HepG2 (cell line): Measurements from ENCODE around the gene BLOC1S1. TPM values are rescaled to one million over a fixed set of nuclear protein-coding genes. Genes with fewer than 3 reads are reported as not detected.

Source experiments
- CREB3 ChIP-seq: sonication (generic); formaldehyde crosslinking; IDR thresholded peaks from 2 replicates; pipeline ENCODE4 v1.5.0; 2020; ENCODE audit warnings: missing genetic modification reagents
- ELF1 ChIP-seq: sonication (generic); formaldehyde crosslinking; IDR thresholded peaks from 2 replicates; pipeline ENCODE4 v1.4.0; 2020; ENCODE audit warnings: missing genetic modification reagents
- GMEB1 ChIP-seq: sonication (generic); formaldehyde crosslinking; IDR thresholded peaks from 2 replicates; pipeline ENCODE4 v1.5.1; 2020; ENCODE audit warnings: missing genetic modification reagents, mild to moderate bottlenecking, borderline replicate concordance
- KLF15 ChIP-seq: sonication (generic); formaldehyde crosslinking; IDR thresholded peaks from 2 replicates; pipeline ENCODE4 v1.8.1; 2023; ENCODE audit warnings: borderline replicate concordance, mild to moderate bottlenecking, inconsistent platforms, missing genetic modification reagents, mixed read lengths
- MED1 ChIP-seq: sonication (generic); formaldehyde crosslinking; IDR thresholded peaks from 2 replicates; pipeline ENCODE4 v1.4.0; 2020; ENCODE audit warnings: missing genetic modification reagents
- MEF2D ChIP-seq: sonication (generic); formaldehyde crosslinking; IDR thresholded peaks from 2 replicates; pipeline ENCODE4 v1.5.1; 2020; ENCODE audit warnings: mild to moderate bottlenecking, missing genetic modification reagents
- MEIS1 ChIP-seq: sonication (generic); formaldehyde crosslinking; IDR thresholded peaks from 2 replicates; pipeline ENCODE4 v1.9.0; 2021; ENCODE audit warnings: mild to moderate bottlenecking, missing genetic modification reagents, moderate library complexity, borderline replicate concordance
- NFKBIZ ChIP-seq: IDR thresholded peaks from 2 replicates; pipeline ENCODE4 v1.6.1; 2018; ENCODE audit warnings: missing genetic modification reagents, missing compliant biosample characterization
- NFYC ChIP-seq: IDR thresholded peaks from 2 replicates; pipeline ENCODE4 v1.6.1; 2016; ENCODE audit warnings: missing genetic modification reagents, missing compliant biosample characterization
- NPAS2 ChIP-seq: sonication (generic); formaldehyde crosslinking; IDR thresholded peaks from 2 replicates; pipeline ENCODE4 v1.8.0; 2022; ENCODE audit warnings: mild to moderate bottlenecking, missing genetic modification reagents, borderline replicate concordance
- PHB2 ChIP-seq: fragments of 450-650 bp; IDR thresholded peaks from 2 replicates; pipeline ENCODE4 v1.6.1; 2018; ENCODE audit not compliant: partially characterized antibody
- SRF ChIP-seq: IDR thresholded peaks from 2 replicates; pipeline ENCODE4 v1.6.1; 2011; ENCODE audit warnings: mild to moderate bottlenecking, low read depth, low read length, moderate library complexity
- ZFP1 ChIP-seq: IDR thresholded peaks from 2 replicates; pipeline ENCODE4 v1.6.1; 2016
- ZNF281 ChIP-seq: sonication (generic); formaldehyde crosslinking; IDR thresholded peaks from 2 replicates; pipeline ENCODE4 v1.4.0; 2020; ENCODE audit warnings: missing genetic modification reagents, borderline replicate concordance
- ZNF703 ChIP-seq: sonication (generic); formaldehyde crosslinking; IDR thresholded peaks from 2 replicates; pipeline ENCODE4 v1.5.1; 2020; ENCODE audit warnings: missing genetic modification reagents, mild to moderate bottlenecking, moderate library complexity, borderline replicate concordance
- ZNF75D ChIP-seq: sonication (generic); formaldehyde crosslinking; IDR thresholded peaks from 2 replicates; pipeline ENCODE4 v1.8.1; 2023; ENCODE audit warnings: missing genetic modification reagents, mild to moderate bottlenecking, borderline replicate concordance
- ZNF782 ChIP-seq: sonication (generic); formaldehyde crosslinking; IDR thresholded peaks from 2 replicates; pipeline ENCODE4 v1.4.0; 2020; ENCODE audit warnings: missing genetic modification reagents, mild to moderate bottlenecking, borderline replicate concordance
- ZNF790 ChIP-seq: sonication (generic); formaldehyde crosslinking; IDR thresholded peaks from 2 replicates; pipeline ENCODE4 v1.8.0; 2022; ENCODE audit warnings: missing genetic modification reagents, mild to moderate bottlenecking, borderline replicate concordance
- polyA plus RNA-seq, 8 experiments: library from polyadenylated mRNA; depleted of rRNA in 3 of 8; stranded (reverse) in 7 of 8; unstranded in 1 of 8; fragments of >200 nt; fragmentation: Illumina TruSeq in 4 of 8; extraction: Trizol in 4 of 8; gene quantifications; 2 replicates each; pipeline versions ENCODE4 v1.2.1 to v1.2.3, GENCODE V29; 2011 to 2016; ENCODE audit warnings: low read depth in 4 of 8, missing spikeins in 1 of 8, mixed read lengths in 1 of 8; ENCODE audit not compliant: insufficient read depth in 1 of 8
- total RNA-seq, 5 experiments: library from RNA; depleted of rRNA; stranded (reverse); fragments of >200 nt; fragmentation: Illumina TruSeq; extraction: Trizol; gene quantifications; 2 replicates each; pipeline ENCODE4 v1.2.3, GENCODE V29; 2016; ENCODE audit warnings: low read depth in 1 of 5
- TF ChIP-seq, protein P1 (sequence below): sonication (generic); formaldehyde crosslinking; IDR thresholded peaks from 2 replicates; pipeline ENCODE4 v1.9.0; 2022; ENCODE audit warnings: missing genetic modification reagents, mild to moderate bottlenecking, borderline replicate concordance
- TF ChIP-seq, protein P2 (sequence below): IDR thresholded peaks from 2 replicates; pipeline ENCODE4 v1.6.1; 2018; ENCODE audit warnings: missing genetic modification reagents, mild to moderate bottlenecking, missing compliant biosample characterization

The BLOC1S1 gene
- total and polyA plus RNA-seq, 2 of the 13 experiments (the other 11 are each of a cell fraction or from before 2014, with no cell fraction given), result 55.1 to 95.3 TPM

DNA sequence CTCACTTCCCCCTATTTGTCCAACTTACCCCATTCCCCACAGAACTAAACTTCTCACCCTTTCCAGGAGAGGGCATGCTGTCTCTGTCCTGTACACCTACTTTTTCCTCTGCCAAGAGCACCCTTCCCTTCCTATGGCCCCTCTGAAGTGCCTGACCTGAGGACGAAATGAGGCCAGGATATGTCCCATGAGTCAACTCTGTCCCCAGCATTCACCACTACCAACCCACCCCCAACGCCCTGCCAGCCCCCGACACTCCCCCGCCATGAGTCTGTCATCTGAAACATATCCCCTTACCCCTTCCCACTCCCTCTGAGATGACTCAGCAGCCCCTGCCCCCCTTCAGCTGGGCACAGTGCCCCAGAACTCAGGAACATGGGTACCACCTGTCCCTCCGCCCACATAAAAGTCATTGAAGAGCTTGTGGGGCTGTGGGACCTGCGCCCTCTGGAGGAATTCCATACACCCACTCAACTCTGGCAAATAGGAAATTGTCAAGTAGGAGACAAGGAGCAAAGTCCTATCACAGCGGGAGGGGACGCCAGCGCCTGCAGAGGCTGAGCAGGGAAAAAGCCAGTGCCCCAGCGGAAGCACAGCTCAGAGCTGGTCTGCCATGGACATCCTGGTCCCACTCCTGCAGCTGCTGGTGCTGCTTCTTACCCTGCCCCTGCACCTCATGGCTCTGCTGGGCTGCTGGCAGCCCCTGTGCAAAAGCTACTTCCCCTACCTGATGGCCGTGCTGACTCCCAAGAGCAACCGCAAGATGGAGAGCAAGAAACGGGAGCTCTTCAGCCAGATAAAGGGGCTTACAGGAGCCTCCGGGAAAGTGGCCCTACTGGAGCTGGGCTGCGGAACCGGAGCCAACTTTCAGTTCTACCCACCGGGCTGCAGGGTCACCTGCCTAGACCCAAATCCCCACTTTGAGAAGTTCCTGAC lies 34.4 kb upstream of the BLOC1S1 start (continued):
- peak; percentile 66; the same call in 1 of the 2 replicates for TF ChIP-seq MEF2D (CRISPR knock-in tag)
- TF ChIP-seq KLF15 (CRISPR knock-in tag), result no peak
- peak; percentile 54 for TF ChIP-seq ELF1 (CRISPR knock-in tag)
- peak; percentile 76; the same call in 1 of the 2 replicates for TF ChIP-seq ZFP1 (CRISPR knock-in tag)
- 0 out of 2 replicates have a peak, but pooled peaks have one; percentile 65 for TF ChIP-seq ZNF790 (CRISPR knock-in tag)
- TF ChIP-seq ZNF281, result peak; percentile 34; the same call in 1 of the 2 replicates
- TF ChIP-seq, protein P1, sequence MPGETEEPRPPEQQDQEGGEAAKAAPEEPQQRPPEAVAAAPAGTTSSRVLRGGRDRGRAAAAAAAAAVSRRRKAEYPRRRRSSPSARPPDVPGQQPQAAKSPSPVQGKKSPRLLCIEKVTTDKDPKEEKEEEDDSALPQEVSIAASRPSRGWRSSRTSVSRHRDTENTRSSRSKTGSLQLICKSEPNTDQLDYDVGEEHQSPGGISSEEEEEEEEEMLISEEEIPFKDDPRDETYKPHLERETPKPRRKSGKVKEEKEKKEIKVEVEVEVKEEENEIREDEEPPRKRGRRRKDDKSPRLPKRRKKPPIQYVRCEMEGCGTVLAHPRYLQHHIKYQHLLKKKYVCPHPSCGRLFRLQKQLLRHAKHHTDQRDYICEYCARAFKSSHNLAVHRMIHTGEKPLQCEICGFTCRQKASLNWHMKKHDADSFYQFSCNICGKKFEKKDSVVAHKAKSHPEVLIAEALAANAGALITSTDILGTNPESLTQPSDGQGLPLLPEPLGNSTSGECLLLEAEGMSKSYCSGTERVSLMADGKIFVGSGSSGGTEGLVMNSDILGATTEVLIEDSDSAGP, result peak; percentile 77; the same call in 1 of the 2 replicates
- peak; percentile 85 for TF ChIP-seq MED1 (CRISPR knock-in tag)
- TF ChIP-seq SRF, result no peak
- peak; percentile 44; the same call in 1 of the 2 replicates for TF ChIP-seq GMEB1 (CRISPR knock-in tag)
- TF ChIP-seq, protein P2, sequence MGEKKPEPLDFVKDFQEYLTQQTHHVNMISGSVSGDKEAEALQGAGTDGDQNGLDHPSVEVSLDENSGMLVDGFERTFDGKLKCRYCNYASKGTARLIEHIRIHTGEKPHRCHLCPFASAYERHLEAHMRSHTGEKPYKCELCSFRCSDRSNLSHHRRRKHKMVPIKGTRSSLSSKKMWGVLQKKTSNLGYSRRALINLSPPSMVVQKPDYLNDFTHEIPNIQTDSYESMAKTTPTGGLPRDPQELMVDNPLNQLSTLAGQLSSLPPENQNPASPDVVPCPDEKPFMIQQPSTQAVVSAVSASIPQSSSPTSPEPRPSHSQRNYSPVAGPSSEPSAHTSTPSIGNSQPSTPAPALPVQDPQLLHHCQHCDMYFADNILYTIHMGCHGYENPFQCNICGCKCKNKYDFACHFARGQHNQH, result no peak
- 0 out of 2 replicates have a peak, but pooled peaks have one; percentile 55 for TF ChIP-seq NFKBIZ (CRISPR knock-in tag)
- TF ChIP-seq MEIS1, result no peak
- no peak for TF ChIP-seq NPAS2 (CRISPR knock-in tag)
- no peak for TF ChIP-seq CREB3 (CRISPR knock-in tag)
- no peak for TF ChIP-seq ZNF782
- no peak for TF ChIP-seq ZNF75D
- 0 out of 2 replicates have a peak, but pooled peaks have one; percentile 18 for TF ChIP-seq NFYC (CRISPR knock-in tag)
- no peak for TF ChIP-seq ZNF703 (CRISPR knock-in tag)
- TF ChIP-seq PHB2, result no peak
